GM12874 (cell line): ENCODE measurements around the gene PDLIM7.

ENCODE experiments used
- TF ChIP-seq, protein P1 (sequence below): IDR thresholded peaks from 2 replicates; pipeline ENCODE4 v1.5.1; 2011; ENCODE audit warnings: low read depth, mild to moderate bottlenecking, control low read depth, low read length, moderate library complexity; ENCODE audit not compliant: insufficient read depth

The PDLIM7 gene

DNA sequence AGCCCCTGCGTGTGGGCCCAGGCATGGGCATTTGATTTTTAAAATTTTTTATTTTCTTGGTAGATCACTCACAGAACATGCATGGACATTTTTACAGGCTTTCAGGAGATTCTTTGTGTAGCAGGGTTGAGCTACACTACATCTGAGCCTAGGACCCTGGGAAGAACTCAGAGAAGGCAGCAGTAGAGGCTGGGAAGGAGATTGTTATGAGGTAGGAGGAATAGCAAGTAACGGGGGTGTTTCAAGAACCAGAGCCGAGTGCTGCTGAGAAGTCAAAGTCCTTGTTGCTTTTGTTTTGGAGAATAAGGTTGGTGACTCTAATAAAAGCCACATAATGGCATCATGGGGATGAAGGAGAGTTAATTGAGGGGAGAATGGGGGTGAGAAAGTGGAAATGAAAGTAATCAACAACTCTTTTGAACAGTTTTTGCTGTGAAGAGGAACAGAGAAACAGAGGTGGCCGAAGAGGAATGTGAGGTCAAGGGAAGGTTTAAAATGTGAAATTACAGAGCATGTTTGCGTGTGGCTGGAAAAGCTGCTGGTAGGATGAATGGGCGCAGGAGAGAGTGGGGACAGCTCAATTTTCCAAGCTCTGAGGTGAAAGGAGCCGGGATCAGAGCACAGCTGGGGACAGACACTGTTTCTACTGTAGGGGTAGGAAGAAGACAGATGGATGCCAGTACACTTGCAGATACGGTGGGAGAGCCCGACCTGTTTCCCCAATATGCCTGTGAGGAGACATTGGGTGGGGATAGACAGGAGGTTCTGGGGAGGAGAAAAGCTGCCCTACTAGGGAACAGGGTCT, 4.7 kb upstream of the PDLIM7 start:
- TF ChIP-seq, protein P1, sequence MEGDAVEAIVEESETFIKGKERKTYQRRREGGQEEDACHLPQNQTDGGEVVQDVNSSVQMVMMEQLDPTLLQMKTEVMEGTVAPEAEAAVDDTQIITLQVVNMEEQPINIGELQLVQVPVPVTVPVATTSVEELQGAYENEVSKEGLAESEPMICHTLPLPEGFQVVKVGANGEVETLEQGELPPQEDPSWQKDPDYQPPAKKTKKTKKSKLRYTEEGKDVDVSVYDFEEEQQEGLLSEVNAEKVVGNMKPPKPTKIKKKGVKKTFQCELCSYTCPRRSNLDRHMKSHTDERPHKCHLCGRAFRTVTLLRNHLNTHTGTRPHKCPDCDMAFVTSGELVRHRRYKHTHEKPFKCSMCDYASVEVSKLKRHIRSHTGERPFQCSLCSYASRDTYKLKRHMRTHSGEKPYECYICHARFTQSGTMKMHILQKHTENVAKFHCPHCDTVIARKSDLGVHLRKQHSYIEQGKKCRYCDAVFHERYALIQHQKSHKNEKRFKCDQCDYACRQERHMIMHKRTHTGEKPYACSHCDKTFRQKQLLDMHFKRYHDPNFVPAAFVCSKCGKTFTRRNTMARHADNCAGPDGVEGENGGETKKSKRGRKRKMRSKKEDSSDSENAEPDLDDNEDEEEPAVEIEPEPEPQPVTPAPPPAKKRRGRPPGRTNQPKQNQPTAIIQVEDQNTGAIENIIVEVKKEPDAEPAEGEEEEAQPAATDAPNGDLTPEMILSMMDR = no peak

DNA sequence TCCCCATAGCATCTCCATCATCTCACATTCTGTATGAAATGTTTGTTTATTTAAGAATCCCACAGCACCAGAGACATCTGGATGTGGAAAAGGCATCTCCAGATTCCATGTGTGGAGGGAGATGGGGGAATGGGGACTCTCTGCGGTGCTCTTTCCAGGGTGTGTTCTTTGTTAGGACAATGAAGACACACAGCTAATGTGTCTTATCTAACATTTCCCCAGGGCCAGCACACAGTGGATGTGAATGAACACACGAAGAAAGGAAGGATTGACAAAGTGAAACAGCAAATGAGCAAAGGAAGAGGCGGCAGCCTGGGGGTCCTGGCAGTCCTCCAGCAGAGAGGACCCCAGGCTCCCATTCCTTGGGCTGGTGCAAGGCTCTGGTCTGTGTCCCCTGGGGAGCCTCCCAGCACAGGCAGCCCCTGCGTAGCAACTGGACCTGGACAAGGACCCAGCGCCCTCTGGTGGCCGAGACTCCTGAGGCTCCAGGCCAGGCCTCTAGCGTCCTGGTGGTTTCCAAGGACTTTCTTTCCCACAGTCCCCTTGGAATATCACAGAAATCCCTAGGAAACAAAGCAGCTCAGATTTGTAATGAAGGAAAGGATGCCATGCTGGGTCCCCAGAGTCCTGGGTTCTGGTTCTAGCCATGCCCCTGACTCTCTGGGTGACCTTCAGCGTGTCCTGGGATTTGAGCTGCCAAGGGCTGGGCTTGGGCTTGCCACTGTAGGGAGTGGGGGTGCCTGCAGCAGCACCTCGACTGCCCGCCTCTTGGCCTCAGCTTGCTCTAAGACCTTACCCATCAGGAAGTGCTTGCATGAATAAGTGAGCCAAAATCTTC, 3.5 kb upstream of the PDLIM7 start:
- TF ChIP-seq, protein P1 = peak; percentile 97

DNA sequence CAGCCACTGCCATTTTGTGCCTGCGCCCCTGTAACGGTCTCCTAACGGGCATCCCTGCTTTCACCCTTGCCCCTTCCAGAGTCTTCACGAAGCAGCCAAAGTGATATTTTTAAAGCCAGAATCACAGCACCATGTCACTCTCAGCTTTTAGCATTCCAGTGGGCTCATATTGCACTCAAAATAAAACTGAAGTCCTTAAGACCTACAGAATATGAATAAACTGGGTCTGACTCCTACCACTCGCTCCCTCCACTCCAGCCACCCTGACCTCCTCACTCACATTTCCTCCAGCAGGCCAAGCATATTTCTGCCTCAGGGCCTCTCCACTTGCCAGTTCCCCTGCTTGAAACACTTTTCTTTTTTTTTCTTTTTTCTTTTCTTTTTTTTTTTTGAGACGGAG, 2.4 kb upstream of the PDLIM7 start:
- TF ChIP-seq, protein P1 = no peak

DNA sequence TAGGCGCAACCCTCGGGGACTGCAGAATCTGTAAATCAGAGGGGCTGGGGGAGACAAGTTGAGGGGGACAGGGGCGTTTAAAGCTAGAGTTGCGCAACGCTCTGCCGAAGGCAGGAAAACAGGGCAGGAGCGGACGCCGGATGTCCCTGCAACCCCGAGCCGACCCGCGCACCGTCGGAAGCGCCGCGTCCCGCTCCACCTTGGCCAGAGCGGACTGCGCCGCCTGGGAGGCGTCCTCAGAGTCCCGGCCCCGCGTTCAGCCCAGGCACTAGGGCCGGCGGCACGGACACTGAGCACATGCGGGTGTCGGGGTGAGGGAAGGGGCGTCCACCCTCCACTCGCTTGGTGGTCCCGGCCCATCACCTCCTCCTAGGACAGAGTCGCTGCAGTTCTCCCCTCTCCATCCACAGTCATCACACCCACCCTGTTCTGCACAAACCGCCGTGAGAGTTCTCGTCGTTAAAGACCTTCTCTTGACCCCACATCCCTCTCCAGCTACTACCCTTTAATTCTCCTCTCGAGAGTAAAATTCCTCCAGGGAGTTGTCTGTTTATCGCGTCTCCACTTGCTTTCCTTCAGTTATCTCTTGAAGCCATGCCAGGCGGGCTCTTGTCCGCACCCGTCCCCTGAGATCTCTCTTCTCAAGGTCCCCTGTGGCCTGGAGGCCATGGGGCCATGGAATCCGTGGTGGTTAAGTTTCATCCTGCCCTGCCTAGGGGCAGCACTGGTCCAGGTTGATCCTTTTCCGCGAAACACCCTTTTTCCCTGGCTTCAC, 796 bp upstream of the PDLIM7 start:
- TF ChIP-seq, protein P1 = no peak

DNA sequence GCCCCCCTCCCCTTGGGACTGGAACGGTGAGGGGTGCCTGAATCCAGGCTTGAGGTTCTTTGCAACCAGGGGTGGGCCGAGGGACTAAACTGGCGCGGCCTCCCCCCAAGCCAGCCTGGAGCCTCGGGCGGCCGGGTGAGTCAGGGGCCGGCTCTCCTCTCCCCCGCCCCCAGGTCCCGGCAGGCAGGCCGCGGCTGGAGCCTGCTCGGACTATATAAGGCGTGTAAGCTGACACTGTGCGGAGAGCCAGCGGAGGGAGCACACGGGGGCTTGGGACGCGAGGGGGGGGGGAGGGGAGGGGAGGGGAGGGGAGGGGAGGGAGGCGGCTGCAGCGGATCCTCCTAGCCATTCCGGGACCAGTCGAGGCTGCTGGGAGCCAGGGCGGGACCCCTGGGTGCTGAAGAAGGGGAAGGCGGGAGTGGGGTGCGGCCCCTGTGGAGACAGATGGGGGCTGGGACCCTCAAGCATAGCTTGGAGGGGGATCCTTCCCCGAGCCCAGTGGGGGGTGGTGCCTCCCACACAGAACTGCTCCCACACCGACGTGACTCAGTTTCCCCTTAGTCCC, 595 bp downstream of the PDLIM7 start:
- TF ChIP-seq, protein P1 = no peak

DNA sequence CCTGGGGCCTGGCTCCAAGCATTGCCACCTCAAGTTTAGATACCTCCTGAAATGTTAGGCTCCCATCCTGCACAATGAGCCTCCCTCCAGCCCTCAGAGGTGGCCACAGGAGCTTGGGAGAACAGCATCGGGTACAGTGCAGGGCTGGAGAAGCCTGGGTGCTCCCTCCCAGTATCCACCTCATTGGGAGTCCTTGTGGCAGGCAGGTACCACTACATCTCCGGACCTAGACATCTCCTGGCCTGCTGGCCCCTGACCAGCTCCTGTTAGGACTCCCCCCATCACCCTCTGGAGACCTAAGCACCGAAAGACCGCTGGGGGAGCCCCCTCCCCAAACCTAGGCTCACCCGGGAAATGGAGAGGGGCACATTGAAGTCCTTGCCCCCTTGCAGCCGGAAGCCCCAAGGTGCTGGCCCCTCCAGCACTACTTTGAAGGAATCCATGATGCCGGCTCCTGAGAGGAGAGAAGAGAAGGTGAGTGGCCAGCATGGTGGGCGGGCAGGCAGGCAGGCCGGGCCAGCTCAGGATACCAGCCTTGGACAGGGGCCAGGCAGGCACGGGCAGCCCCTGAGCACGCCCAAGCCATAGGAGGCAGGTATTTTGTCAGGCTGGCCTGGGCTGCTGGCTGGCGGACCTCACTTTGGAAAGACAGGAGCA, 1.2 kb downstream of the PDLIM7 start:
- TF ChIP-seq, protein P1 = no peak
